Measurements from ENCODE around the gene THADA.
A peak's percentile ranks its signal among the peaks of the same experiment; 100 is the strongest.
"Not testable (repeated sequence)": the region's sequence is repeated elsewhere in the genome, so short reads cannot be mapped to it uniquely, and the experiment has no call there.

The THADA gene

GRCh38 chr2:43198263-43198662, 397.6 kb downstream of the THADA start:
- DNase-seq = no peak

- no peak for DNase-seq
Observed at GRCh38 chr2:43197588-43197896, 398.3 kb downstream of the THADA start.

GRCh38 chr2:43196768-43197587, 398.9 kb downstream of the THADA start:
- DNase-seq = no peak

- DNase-seq = no peak
Observed at GRCh38 chr2:43194121-43194869, 401.5 kb downstream of the THADA start.

GRCh38 chr2:43193652-43194120, 402.2 kb downstream of the THADA start:
- DNase-seq = no peak

GRCh38 chr2:43192744-43193651, 402.8 kb downstream of the THADA start:
- DNase-seq = no peak

- no peak for DNase-seq
Observed at GRCh38 chr2:43191947-43192516, 403.8 kb downstream of the THADA start.

- DNase-seq = no peak
Observed at GRCh38 chr2:43190311-43191052, 405.4 kb downstream of the THADA start.

GRCh38 chr2:43189861-43190260, 406.0 kb downstream of the THADA start:
- DNase-seq = not testable (repeated sequence)

- no peak for DNase-seq
Observed at GRCh38 chr2:43188561-43189386, 407.1 kb downstream of the THADA start.

GRCh38 chr2:43186679-43187374, 409.0 kb downstream of the THADA start:
- DNase-seq = no peak

- DNase-seq = no peak
Observed at GRCh38 chr2:43186321-43186678, 409.5 kb downstream of the THADA start.

- DNase-seq = no peak
Observed at GRCh38 chr2:43185146-43185545, 410.7 kb downstream of the THADA start.

- DNase-seq = peak; percentile 79
Observed at GRCh38 chr2:43184339-43184895, 411.4 kb downstream of the THADA start.

- DNase-seq = no peak
Observed at GRCh38 chr2:43183743-43184142, 412.1 kb downstream of the THADA start.

GRCh38 chr2:43180897-43181296, 414.9 kb downstream of the THADA start:
- DNase-seq = no peak

Data from fibroblast of skin of right biceps (primary cell).